Type B pancreatic cell (in vitro differentiated cells): ENCODE results near the gene MAPK4. TPM values are rescaled to one million over a fixed set of nuclear protein-coding genes. Genes with fewer than 3 reads are reported as not detected.

ENCODE experiments used
- DNase-seq: peaks from one replicate; pipeline ENCODE4 v3.0.0; 2021; ENCODE audit warnings: mixed read lengths; ENCODE audit not compliant: unreplicated experiment; ENCODE audit errors: extremely low spot score
- H3K27ac Mint-ChIP-seq: 2 replicates; pipeline ENCODE4 v1.8.0; 2021; ENCODE audit warnings: mild to moderate bottlenecking, mixed read lengths
- H3K27me3 Mint-ChIP-seq: 2 replicates; pipeline ENCODE4 v1.8.0; 2021; ENCODE audit warnings: mixed read lengths
- H3K36me3 Mint-ChIP-seq: 2 replicates; pipeline ENCODE4 v1.8.0; 2021; ENCODE audit warnings: mixed read lengths
- H3K4me1 Mint-ChIP-seq: one replicate; pipeline ENCODE4 v1.8.0; 2021; ENCODE audit warnings: mixed read lengths; ENCODE audit not compliant: unreplicated experiment
- H3K4me3 Mint-ChIP-seq: 2 replicates; pipeline ENCODE4 v1.8.0; 2021; ENCODE audit warnings: mild to moderate bottlenecking, mixed read lengths
- H3K9me3 Mint-ChIP-seq: 2 replicates; pipeline ENCODE4 v1.8.0; 2021; ENCODE audit warnings: mixed read lengths
- total RNA-seq: library from RNA; stranded (reverse); gene quantifications from 2 replicates; pipeline ENCODE4 v1.2.1, GENCODE V29; 2021; ENCODE audit warnings: low replicate concordance
- TF ChIP-seq, protein P1 (sequence below): fragments of 200-600 bp; sonication (generic); conservative IDR thresholded peaks from 2 replicates; pipeline ENCODE4 v1.5.0; 2021; ENCODE audit warnings: antibody characterized with exemption, mild to moderate bottlenecking

The MAPK4 gene
- total RNA-seq, 1 donor from 2014 or later = 7.5 TPM

DNA sequence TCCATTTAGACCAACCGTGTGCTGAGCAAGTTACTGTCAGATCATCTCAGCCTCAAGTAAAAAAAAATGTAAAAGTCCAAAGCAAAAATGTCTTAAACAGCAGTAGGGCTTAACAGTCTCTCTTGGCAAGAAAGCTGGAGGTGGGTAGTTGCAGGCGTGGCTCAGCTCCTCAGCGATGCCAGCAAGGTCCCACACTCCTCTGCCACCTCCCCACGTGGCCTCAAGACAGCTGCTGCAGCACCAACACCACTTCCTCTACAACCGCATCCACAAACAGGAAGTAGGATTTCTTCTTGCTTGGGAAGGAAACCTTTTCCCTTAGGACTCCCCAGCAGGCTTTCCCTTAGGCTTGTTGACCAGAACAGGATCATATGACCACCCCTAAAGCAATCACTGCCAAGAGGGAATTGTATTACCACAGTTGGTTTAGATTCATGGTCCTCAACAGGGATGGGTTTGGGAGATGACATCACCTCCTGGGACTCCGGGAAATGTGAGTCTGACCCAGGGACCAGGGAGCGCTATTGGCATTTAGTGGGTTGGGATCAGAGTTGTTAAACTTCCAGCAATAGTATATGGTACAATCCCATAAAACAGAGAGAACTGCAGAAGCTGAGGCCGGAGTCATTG, 97.1 kb downstream of the MAPK4 start:
- peaks cover under 1% of the 10 kb centered on the region for H3K36me3 Mint-ChIP-seq
- H3K27me3 Mint-ChIP-seq = no peaks in the 10 kb centered on the region
- H3K4me1 Mint-ChIP-seq = peaks cover 3% of the 10 kb centered on the region
- TF ChIP-seq, protein P1, sequence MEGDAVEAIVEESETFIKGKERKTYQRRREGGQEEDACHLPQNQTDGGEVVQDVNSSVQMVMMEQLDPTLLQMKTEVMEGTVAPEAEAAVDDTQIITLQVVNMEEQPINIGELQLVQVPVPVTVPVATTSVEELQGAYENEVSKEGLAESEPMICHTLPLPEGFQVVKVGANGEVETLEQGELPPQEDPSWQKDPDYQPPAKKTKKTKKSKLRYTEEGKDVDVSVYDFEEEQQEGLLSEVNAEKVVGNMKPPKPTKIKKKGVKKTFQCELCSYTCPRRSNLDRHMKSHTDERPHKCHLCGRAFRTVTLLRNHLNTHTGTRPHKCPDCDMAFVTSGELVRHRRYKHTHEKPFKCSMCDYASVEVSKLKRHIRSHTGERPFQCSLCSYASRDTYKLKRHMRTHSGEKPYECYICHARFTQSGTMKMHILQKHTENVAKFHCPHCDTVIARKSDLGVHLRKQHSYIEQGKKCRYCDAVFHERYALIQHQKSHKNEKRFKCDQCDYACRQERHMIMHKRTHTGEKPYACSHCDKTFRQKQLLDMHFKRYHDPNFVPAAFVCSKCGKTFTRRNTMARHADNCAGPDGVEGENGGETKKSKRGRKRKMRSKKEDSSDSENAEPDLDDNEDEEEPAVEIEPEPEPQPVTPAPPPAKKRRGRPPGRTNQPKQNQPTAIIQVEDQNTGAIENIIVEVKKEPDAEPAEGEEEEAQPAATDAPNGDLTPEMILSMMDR = no peak
- H3K9me3 Mint-ChIP-seq = peaks cover under 1% of the 10 kb centered on the region
- H3K27ac Mint-ChIP-seq = no peak overlapping the region
- DNase-seq = no peak
- H3K4me3 Mint-ChIP-seq = no peak overlapping the region

GRCh38 chr18:50658601-50659000, 98.7 kb downstream of the MAPK4 start:
- no peak for DNase-seq
- no peaks in the 10 kb centered on the region for H3K27me3 Mint-ChIP-seq
- H3K36me3 Mint-ChIP-seq = peaks cover 3% of the 10 kb centered on the region
- TF ChIP-seq, protein P1 = no peak
- H3K4me3 Mint-ChIP-seq = no peak overlapping the region
- peaks cover 5% of the 10 kb centered on the region for H3K9me3 Mint-ChIP-seq
- H3K4me1 Mint-ChIP-seq = peaks cover 16% of the 10 kb centered on the region
- H3K27ac Mint-ChIP-seq = no peak overlapping the region

DNA sequence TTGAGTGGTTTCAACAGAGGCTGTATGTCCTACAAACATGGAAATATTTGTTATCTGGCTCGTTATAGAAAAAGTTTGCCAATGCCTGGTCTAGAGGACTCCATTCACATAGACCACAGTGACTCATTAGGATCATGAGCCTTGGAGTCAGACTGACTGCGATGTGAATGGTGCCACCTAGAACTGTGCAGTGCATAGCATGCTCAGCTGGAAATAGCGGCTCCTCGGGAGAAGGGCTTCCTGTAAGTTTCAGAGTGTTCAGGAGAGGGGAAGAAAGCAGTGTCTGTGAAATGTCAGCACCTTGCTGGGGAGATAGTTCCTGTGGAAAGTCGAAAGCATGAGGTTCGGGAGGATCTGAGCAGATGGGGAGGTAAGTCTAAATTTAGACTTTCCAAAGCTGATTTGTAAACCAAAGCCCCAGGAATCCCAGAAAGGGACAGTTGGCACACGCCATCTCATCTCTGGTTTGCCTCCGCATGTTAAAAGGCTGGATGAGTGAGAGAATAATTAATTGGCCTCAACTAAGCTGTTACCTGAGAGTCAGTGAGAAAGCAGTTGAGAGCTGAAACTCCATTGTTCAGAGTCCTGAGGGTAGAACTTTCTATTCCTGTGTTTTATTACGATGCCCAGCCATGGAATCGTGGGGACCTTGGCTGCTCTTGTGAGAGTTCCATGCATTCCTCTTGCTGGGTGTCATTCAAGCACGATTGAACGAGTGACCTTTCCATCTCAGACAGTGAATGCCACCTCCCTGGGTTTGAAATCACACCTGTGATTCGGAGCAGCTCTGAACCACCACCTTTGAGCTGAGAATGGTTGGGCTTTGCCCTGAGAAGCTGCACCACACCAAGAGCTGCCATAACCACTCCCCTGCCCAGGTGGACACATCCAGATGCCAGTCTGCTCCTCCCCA, 99.5 kb downstream of the MAPK4 start:
- Mint-ChIP-seq H3K36me3 (peaks cover 3% of the 10 kb centered on the region), H3K27me3 (no peaks in the 10 kb centered on the region), H3K9me3 (peaks cover 5% of the 10 kb centered on the region), H3K4me3 (no peak overlapping the region), H3K27ac (no peak overlapping the region), H3K4me1 (peaks cover 16% of the 10 kb centered on the region)
- TF ChIP-seq, protein P1 = no peak
- DNase-seq = no peak

DNA sequence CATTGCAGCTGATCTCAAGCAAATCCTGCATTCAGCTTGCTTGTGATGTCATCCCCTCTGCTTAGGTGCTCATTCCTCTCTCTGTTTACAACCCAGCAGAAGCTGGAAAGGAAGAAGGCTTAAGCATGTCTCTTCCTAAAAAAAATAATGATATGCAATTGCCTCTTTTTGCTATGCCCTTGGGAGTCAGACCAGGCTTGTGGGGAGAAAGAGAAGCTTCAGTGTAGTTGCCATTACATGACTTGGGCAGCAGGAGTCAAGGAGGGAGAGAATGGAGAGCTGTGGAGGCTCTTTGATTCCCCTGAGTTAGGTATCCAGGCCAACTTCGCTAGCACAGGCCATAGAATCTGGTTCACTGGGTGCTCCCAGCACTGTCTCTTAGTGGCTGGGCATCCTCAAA, 101.1 kb downstream of the MAPK4 start:
- no peak overlapping the region for H3K4me3 Mint-ChIP-seq
- H3K9me3 Mint-ChIP-seq = peaks cover 5% of the 10 kb centered on the region
- H3K27ac Mint-ChIP-seq = no peak overlapping the region
- peaks cover 10% of the 10 kb centered on the region for H3K36me3 Mint-ChIP-seq
- TF ChIP-seq, protein P1 = no peak
- H3K4me1 Mint-ChIP-seq = peaks cover 25% of the 10 kb centered on the region
- H3K27me3 Mint-ChIP-seq = no peaks in the 10 kb centered on the region
- DNase-seq = no peak

DNA sequence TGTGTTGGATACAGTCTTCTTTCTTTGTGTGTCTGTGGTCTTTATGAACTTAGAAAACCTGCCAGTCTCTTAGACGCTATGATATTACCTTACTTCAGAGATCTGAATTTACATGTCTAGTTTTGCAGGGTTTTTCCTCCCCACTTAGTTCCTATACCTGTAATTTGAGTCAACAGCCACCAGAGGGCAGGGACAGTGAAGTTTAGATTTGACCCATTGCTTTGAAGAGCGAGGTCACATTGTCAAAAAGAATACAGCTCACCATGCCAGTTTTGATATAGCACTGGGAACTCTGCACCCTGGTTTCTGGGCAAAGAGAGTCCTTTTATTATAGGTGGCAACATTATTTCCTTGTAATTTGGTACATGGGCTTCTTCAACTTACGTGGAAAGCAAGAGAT, 102.3 kb downstream of the MAPK4 start:
- H3K27ac Mint-ChIP-seq = no peak overlapping the region
- DNase-seq = no peak
- H3K4me3 Mint-ChIP-seq = no peak overlapping the region
- H3K4me1 Mint-ChIP-seq = peaks cover 25% of the 10 kb centered on the region
- H3K9me3 Mint-ChIP-seq = peaks cover 5% of the 10 kb centered on the region
- peaks cover 13% of the 10 kb centered on the region for H3K36me3 Mint-ChIP-seq
- TF ChIP-seq, protein P1 = peak; percentile 76
- no peaks in the 10 kb centered on the region for H3K27me3 Mint-ChIP-seq
